Activated CD4-positive, alpha-beta T cell treated with anti-CD3 and anti-CD28 coated beads, Interleukin-2, amount 50 U/mL, for 1 hour (primary cell): ENCODE data around the gene VAV3.
"Not testable (repeated sequence)": the region's sequence is repeated elsewhere in the genome, so short reads cannot be mapped to it uniquely, and the experiment has no call there.

Experiments
- DNase-seq: peaks from one replicate; pipeline ENCODE4 v3.0.0-alpha.2; 2020

Gene VAV3

GRCh38 chr1:107877745-107878144 lies 87.2 kb downstream of the VAV3 start:
- no peak for DNase-seq

- no peak for DNase-seq
These were observed 87.9 kb downstream of the VAV3 start for GRCh38 chr1:107877092-107877491.

GRCh38 chr1:107875689-107876088 lies 89.3 kb downstream of the VAV3 start:
- DNase-seq, result no peak

- no peak for DNase-seq
These were observed 90.8 kb downstream of the VAV3 start for GRCh38 chr1:107874221-107874620.

- no peak for DNase-seq
These were observed 93.1 kb downstream of the VAV3 start for GRCh38 chr1:107871687-107872395.

- DNase-seq, result no peak
These were observed 93.7 kb downstream of the VAV3 start for GRCh38 chr1:107871259-107871658.

GRCh38 chr1:107870696-107871095 lies 94.3 kb downstream of the VAV3 start:
- DNase-seq, result no peak

GRCh38 chr1:107867897-107868296 lies 97.1 kb downstream of the VAV3 start:
- DNase-seq, result no peak

GRCh38 chr1:107867422-107867821 lies 97.6 kb downstream of the VAV3 start:
- DNase-seq, result no peak

- DNase-seq, result no peak
These were observed 98.1 kb downstream of the VAV3 start for GRCh38 chr1:107866870-107867269.

GRCh38 chr1:107865627-107866026 lies 99.4 kb downstream of the VAV3 start:
- DNase-seq, result no peak

- DNase-seq, result no peak
These were observed 101.6 kb downstream of the VAV3 start for GRCh38 chr1:107863342-107863741.

- DNase-seq, result no peak
These were observed 102.9 kb downstream of the VAV3 start for GRCh38 chr1:107862064-107862463.

GRCh38 chr1:107858323-107858722 lies 106.7 kb downstream of the VAV3 start:
- no peak for DNase-seq

- DNase-seq, result no peak
These were observed 113.6 kb downstream of the VAV3 start for GRCh38 chr1:107851418-107851817.

- DNase-seq, result not testable (repeated sequence)
These were observed 120.3 kb downstream of the VAV3 start for GRCh38 chr1:107844541-107845194.

- DNase-seq, result no peak
These were observed 121.0 kb downstream of the VAV3 start for GRCh38 chr1:107843989-107844388.

GRCh38 chr1:107842241-107842640 lies 122.7 kb downstream of the VAV3 start:
- no peak for DNase-seq

- DNase-seq, result no peak
These were observed 124.3 kb downstream of the VAV3 start for GRCh38 chr1:107840725-107841124.

- DNase-seq, result no peak
These were observed 126.9 kb downstream of the VAV3 start for GRCh38 chr1:107838056-107838455.

GRCh38 chr1:107835151-107835670 lies 129.8 kb downstream of the VAV3 start:
- DNase-seq, result no peak

- DNase-seq, result no peak
These were observed 131.9 kb downstream of the VAV3 start for GRCh38 chr1:107833061-107833460.

GRCh38 chr1:107831921-107832320 lies 133.1 kb downstream of the VAV3 start:
- DNase-seq, result no peak

- DNase-seq, result no peak
These were observed 134.5 kb downstream of the VAV3 start for GRCh38 chr1:107830526-107830925.

GRCh38 chr1:107830075-107830474 lies 134.9 kb downstream of the VAV3 start:
- no peak for DNase-seq
